ENCODE data around the gene LRRC55. TPM values are rescaled to one million over a fixed set of nuclear protein-coding genes. Genes with fewer than 3 reads are reported as not detected.

LRRC55 gene
- total RNA-seq, 1 experiment from 2014 or later: not detected

DNA sequence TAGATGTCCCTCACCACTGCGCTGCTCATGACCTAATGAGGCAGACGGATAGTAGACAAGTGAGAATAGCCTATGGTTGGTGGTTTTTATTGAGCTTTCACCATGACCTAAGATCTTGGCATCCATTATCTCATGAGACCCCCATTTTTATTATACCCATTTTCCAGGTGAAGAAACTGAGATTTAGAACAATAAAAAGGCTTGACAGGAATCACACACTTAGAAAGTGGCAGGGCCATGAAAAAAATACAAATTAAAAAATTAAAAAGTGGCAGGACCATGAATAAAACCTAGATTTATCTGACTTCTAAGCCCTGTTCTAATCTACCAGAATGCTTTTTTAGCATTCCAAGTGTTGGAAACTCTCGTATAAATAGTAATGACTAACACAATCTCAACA, 1.1 kb downstream of the LRRC55 start:
- no TSS peak for BruUV-seq (replicated peaks)
- no peaks in the 10 kb centered on the region for H3K36me3 Mint-ChIP-seq (ENCODE audit: insufficient read depth, unreplicated experiment)
- no peak overlapping the region for H3K27ac Mint-ChIP-seq (ENCODE audit: unreplicated experiment)
- H3K9me3 Mint-ChIP-seq (ENCODE audit: low read depth, unreplicated experiment): peaks cover 2% of the 10 kb centered on the region
- no peak overlapping the region for H3K4me3 Mint-ChIP-seq (ENCODE audit: low read depth, unreplicated experiment)
- peaks cover 32% of the 10 kb centered on the region for H3K27me3 Mint-ChIP-seq (ENCODE audit: unreplicated experiment)
- intact Hi-C loops (cut with micrococcal nuclease; ENCODE audit: unreplicated experiment): no loop called here
- TF ChIP-seq, protein P1, sequence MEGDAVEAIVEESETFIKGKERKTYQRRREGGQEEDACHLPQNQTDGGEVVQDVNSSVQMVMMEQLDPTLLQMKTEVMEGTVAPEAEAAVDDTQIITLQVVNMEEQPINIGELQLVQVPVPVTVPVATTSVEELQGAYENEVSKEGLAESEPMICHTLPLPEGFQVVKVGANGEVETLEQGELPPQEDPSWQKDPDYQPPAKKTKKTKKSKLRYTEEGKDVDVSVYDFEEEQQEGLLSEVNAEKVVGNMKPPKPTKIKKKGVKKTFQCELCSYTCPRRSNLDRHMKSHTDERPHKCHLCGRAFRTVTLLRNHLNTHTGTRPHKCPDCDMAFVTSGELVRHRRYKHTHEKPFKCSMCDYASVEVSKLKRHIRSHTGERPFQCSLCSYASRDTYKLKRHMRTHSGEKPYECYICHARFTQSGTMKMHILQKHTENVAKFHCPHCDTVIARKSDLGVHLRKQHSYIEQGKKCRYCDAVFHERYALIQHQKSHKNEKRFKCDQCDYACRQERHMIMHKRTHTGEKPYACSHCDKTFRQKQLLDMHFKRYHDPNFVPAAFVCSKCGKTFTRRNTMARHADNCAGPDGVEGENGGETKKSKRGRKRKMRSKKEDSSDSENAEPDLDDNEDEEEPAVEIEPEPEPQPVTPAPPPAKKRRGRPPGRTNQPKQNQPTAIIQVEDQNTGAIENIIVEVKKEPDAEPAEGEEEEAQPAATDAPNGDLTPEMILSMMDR (IDR thresholded peaks at IDR 0.05; ENCODE audit: unreplicated experiment): no peak
- DNase-seq: no peak
- CTCF ChIA-PET: no interaction called here
- no peaks in the 10 kb centered on the region for H3K4me1 Mint-ChIP-seq (ENCODE audit: low read depth, unreplicated experiment)

DNA sequence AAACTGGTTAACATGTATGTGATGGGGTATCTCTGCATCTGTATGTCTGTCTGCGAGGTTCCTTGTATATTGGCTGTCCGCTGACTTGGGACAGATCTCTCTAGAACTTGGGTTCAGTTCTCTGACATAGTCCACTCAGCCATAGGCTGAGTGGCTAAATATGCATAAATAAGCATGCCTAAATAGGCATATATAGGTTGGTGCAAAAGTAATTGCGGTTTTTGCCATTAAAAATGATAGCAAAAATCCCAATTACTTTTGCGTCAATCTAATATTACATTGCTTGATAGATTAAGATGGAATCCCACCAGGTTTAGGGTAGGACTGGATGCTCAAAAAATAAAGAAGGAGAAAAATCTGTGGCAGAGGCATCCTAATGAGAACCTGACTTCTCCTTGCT, 8.8 kb downstream of the LRRC55 start:
- Mint-ChIP-seq H3K9me3 (ENCODE audit: low read depth, unreplicated experiment) (peaks cover 8% of the 10 kb centered on the region), H3K4me1 (ENCODE audit: low read depth, unreplicated experiment) (no peaks in the 10 kb centered on the region), H3K4me3 (ENCODE audit: low read depth, unreplicated experiment) (no peak overlapping the region), H3K27ac (ENCODE audit: unreplicated experiment) (no peak overlapping the region), H3K27me3 (ENCODE audit: unreplicated experiment) (peaks cover 79% of the 10 kb centered on the region), H3K36me3 (ENCODE audit: insufficient read depth, unreplicated experiment) (no peaks in the 10 kb centered on the region)
- no TSS peak for BruUV-seq (replicated peaks)
- CTCF ChIA-PET: no interaction called here
- no peak for DNase-seq
- TF ChIP-seq, protein P1 (IDR thresholded peaks at IDR 0.05; ENCODE audit: unreplicated experiment): no peak
- intact Hi-C loops (cut with micrococcal nuclease; ENCODE audit: unreplicated experiment): no loop called here

DNA sequence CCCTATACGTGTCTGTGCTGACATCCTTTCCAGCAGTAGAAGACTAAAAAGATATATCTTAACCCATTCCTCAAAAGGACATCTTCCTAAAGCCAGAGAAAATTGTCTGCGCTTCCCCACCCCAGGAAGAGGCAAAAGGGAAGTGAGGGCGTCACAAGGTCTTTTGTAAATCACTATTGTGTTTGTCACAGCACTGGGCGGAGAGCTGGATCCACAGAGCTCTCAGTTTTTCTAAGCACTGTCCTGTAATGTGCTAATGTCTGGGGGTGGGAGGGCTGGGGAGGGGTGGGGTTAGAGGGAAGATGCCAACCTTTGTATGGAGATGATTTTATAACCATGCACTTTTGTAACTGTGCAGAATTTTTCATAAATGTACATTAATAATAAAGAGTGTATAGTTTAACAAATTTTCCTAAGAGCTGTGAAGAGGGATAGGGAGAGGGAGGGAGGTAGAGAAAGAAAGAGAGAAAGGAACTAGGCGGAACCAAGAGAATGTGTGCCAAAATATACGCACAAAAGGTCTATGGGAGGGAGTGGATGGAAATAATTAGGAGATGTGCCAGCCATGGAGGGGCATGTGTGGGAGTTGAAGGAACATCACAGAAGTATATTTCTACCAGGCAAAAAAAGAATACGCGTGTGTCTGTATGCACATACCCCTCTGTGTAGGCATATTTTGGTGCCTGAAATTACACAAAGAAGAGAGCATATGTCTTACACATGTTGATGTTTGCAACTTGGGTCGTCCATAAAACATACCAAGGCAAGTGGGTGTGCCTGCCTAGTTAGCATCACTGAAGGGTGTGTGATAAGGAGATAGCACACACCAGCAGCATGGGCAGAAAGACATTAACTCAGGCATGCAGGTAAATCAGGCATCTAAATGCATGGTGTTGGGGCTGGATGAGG, 9.8 kb downstream of the LRRC55 start:
- Mint-ChIP-seq H3K36me3 (ENCODE audit: insufficient read depth, unreplicated experiment) (no peaks in the 10 kb centered on the region), H3K9me3 (ENCODE audit: low read depth, unreplicated experiment) (peaks cover 8% of the 10 kb centered on the region), H3K4me1 (ENCODE audit: low read depth, unreplicated experiment) (no peaks in the 10 kb centered on the region), H3K4me3 (ENCODE audit: low read depth, unreplicated experiment) (no peak overlapping the region), H3K27ac (ENCODE audit: unreplicated experiment) (no peak overlapping the region), H3K27me3 (ENCODE audit: unreplicated experiment) (peaks cover 89% of the 10 kb centered on the region)
- TF ChIP-seq, protein P1 (IDR thresholded peaks at IDR 0.05; ENCODE audit: unreplicated experiment): no peak
- CTCF ChIA-PET: no interaction called here
- no peak for DNase-seq
- intact Hi-C loops (cut with micrococcal nuclease; ENCODE audit: unreplicated experiment): no loop called here
- no TSS peak for BruUV-seq (replicated peaks)

DNA sequence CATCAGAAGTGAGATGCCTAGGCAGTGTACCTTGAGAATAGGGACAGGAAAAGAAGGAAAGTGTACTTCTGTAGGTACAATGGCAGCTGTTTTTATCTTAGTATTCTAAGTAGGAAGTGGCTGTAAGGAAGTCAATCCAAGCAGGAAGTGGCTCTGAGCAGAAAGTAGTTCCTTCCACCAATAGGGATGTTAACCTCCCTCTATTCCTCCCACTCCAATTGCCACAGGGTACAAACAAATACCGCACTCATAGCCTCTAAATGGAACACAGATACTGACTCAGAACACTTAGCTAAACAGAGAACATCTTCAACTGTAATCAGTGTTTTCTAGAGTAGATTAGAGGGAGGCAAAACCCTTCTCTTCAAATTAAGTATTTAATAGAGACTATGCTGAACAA, 10.6 kb downstream of the LRRC55 start:
- TF ChIP-seq, protein P1 (IDR thresholded peaks at IDR 0.05; ENCODE audit: unreplicated experiment): no peak
- intact Hi-C loops (cut with micrococcal nuclease; ENCODE audit: unreplicated experiment): no loop called here
- Mint-ChIP-seq H3K27me3 (ENCODE audit: unreplicated experiment) (peaks cover 92% of the 10 kb centered on the region), H3K4me3 (ENCODE audit: low read depth, unreplicated experiment) (no peak overlapping the region), H3K27ac (ENCODE audit: unreplicated experiment) (no peak overlapping the region), H3K36me3 (ENCODE audit: insufficient read depth, unreplicated experiment) (no peaks in the 10 kb centered on the region), H3K9me3 (ENCODE audit: low read depth, unreplicated experiment) (peaks cover 8% of the 10 kb centered on the region), H3K4me1 (ENCODE audit: low read depth, unreplicated experiment) (no peaks in the 10 kb centered on the region)
- CTCF ChIA-PET: no interaction called here
- no TSS peak for BruUV-seq (replicated peaks)
- DNase-seq: no peak

Data from Calu3 (cell line).